ENCODE measurements around the gene STK31.

Gene STK31

DNA sequence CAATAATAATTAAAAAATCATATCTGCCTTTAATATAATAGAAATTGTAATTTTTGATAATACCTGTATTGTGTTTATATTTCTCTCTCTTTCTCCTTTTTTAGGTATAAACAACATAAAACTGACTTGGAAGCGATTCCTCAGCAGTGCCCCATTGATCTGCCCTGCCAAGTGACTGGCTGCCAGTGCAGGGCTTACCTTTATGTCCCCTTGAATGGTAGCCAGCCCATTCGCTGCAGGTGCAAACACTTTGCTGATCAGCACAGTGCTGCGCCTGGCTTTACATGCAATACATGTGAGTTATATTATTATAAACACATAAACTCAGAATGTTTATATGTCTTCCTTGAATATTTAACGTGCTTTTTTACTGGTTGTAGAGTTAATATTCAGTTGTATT, 20.9 kb upstream of the STK31 start:
- no peaks in the 10 kb centered on the region for H3K27me3 ChIP-seq (ENCODE audit: control insufficient read depth, insufficient read depth, low read length)
- no peaks in the 10 kb centered on the region for H3K36me3 ChIP-seq (ENCODE audit: insufficient read depth, low read length)
- H3K4me3 ChIP-seq (ENCODE audit: low read length), result no peak overlapping the region
- H3K4me1 ChIP-seq (ENCODE audit: control insufficient read depth, insufficient read depth, low read length), result peaks cover 10% of the 10 kb centered on the region
- H3K9me3 ChIP-seq (replicated peaks; ENCODE audit: low read length), result no peaks in the 10 kb centered on the region
- no peak overlapping the region for H3K9ac ChIP-seq (ENCODE audit: low read depth, low read length)
- no peak overlapping the region for H3K4me2 ChIP-seq (ENCODE audit: low read length)

- H3K4me2 ChIP-seq (ENCODE audit: low read length), result no peak overlapping the region
- no peaks in the 10 kb centered on the region for H3K36me3 ChIP-seq (ENCODE audit: insufficient read depth, low read length)
- peaks cover 10% of the 10 kb centered on the region for H3K4me1 ChIP-seq (ENCODE audit: control insufficient read depth, insufficient read depth, low read length)
- H3K9me3 ChIP-seq (replicated peaks; ENCODE audit: low read length), result no peaks in the 10 kb centered on the region
- H3K9ac ChIP-seq (ENCODE audit: low read depth, low read length), result no peak overlapping the region
- no peak overlapping the region for H3K4me3 ChIP-seq (ENCODE audit: low read length)
- no peaks in the 10 kb centered on the region for H3K27me3 ChIP-seq (ENCODE audit: control insufficient read depth, insufficient read depth, low read length)
Observed at GRCh38 chr7:23691320-23691719, 18.7 kb upstream of the STK31 start.

DNA sequence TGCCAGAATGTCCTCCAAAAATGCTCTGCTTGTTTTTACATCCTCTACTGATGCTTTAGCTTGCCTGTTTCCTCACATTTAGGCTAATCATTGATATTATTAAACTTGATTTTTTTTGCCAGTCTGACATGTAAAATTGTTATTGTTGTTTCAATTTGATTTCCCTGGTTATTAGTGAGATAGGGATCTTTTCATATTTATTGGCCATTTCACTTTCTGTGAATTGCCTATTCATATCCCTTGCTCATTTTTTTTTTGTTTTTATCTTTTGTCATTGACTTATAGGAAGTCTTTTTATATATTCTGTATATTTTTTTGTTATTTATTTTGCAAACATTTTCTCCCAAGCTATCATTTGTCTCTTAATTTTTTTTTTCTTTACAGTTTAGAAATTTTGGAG, 16.8 kb upstream of the STK31 start:
- H3K4me1 ChIP-seq (ENCODE audit: control insufficient read depth, insufficient read depth, low read length), result peaks cover 9% of the 10 kb centered on the region
- no peak overlapping the region for H3K4me3 ChIP-seq (ENCODE audit: low read length)
- no peak overlapping the region for H3K9ac ChIP-seq (ENCODE audit: low read depth, low read length)
- no peak overlapping the region for H3K4me2 ChIP-seq (ENCODE audit: low read length)
- no peaks in the 10 kb centered on the region for H3K27me3 ChIP-seq (ENCODE audit: control insufficient read depth, insufficient read depth, low read length)
- H3K36me3 ChIP-seq (ENCODE audit: insufficient read depth, low read length), result no peaks in the 10 kb centered on the region
- no peaks in the 10 kb centered on the region for H3K9me3 ChIP-seq (replicated peaks; ENCODE audit: low read length)

- Histone ChIP-seq H3K4me3 (ENCODE audit: low read length) (no peak overlapping the region), H3K4me2 (ENCODE audit: low read length) (no peak overlapping the region), H3K27me3 (ENCODE audit: control insufficient read depth, insufficient read depth, low read length) (no peaks in the 10 kb centered on the region), H3K9ac (ENCODE audit: low read depth, low read length) (no peak overlapping the region), H3K4me1 (ENCODE audit: control insufficient read depth, insufficient read depth, low read length) (peaks cover 6% of the 10 kb centered on the region), H3K9me3 (replicated peaks; ENCODE audit: low read length) (no peaks in the 10 kb centered on the region), H3K36me3 (ENCODE audit: insufficient read depth, low read length) (no peaks in the 10 kb centered on the region)
Observed at GRCh38 chr7:23696916-23697441, 13.0 kb upstream of the STK31 start.

DNA sequence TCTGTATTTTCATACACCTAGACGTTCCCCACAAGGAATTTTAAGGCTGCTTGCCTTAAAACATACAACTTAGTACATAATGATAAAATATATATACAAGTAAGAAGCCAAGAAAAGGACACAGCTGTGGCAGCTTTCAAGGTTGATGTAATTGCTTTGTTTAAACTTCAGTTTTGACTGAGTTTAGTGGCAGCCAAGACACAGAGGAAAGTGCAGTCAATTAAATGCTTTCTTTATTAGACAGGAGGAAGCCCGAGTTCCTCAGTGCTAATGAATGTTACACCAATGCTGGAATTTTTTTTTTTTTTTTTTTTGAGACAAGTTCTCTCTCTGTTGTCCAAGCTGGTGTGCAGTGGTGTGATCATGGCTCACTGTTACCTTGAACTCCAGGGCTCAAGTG, 11.2 kb upstream of the STK31 start:
- no peak overlapping the region for H3K9ac ChIP-seq (ENCODE audit: low read depth, low read length)
- no peak overlapping the region for H3K4me3 ChIP-seq (ENCODE audit: low read length)
- no peak overlapping the region for H3K4me2 ChIP-seq (ENCODE audit: low read length)
- no peaks in the 10 kb centered on the region for H3K36me3 ChIP-seq (ENCODE audit: insufficient read depth, low read length)
- no peaks in the 10 kb centered on the region for H3K9me3 ChIP-seq (replicated peaks; ENCODE audit: low read length)
- no peaks in the 10 kb centered on the region for H3K27me3 ChIP-seq (ENCODE audit: control insufficient read depth, insufficient read depth, low read length)
- peaks cover 6% of the 10 kb centered on the region for H3K4me1 ChIP-seq (ENCODE audit: control insufficient read depth, insufficient read depth, low read length)

DNA sequence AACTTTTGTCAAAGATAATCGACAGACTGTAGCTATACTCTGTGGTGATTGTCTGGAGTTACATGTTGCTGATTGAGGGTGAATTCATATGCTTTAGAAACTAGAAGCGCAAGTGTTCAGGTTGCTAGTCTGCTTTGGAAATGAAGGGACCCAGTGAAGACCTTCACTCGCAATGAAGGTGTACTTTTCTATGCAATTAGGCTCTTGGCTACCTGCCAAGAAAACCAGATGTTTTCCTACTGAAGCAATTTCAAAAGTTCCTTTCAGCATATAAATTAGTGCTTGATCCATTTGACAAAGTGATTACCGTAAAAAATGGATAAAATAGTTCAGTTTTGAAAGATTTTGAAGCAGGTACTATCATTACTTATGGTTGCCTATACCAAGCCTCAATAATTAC, 10.0 kb upstream of the STK31 start:
- Histone ChIP-seq H3K9ac (ENCODE audit: low read depth, low read length) (no peak overlapping the region), H3K4me1 (ENCODE audit: control insufficient read depth, insufficient read depth, low read length) (peaks cover 6% of the 10 kb centered on the region), H3K4me2 (ENCODE audit: low read length) (no peak overlapping the region), H3K9me3 (replicated peaks; ENCODE audit: low read length) (no peaks in the 10 kb centered on the region), H3K27me3 (ENCODE audit: control insufficient read depth, insufficient read depth, low read length) (no peaks in the 10 kb centered on the region), H3K36me3 (ENCODE audit: insufficient read depth, low read length) (no peaks in the 10 kb centered on the region), H3K4me3 (ENCODE audit: low read length) (no peak overlapping the region)

- Histone ChIP-seq H3K4me3 (ENCODE audit: low read length) (no peak overlapping the region), H3K9ac (ENCODE audit: low read depth, low read length) (no peak overlapping the region), H3K36me3 (ENCODE audit: insufficient read depth, low read length) (peaks cover 3% of the 10 kb centered on the region), H3K4me1 (ENCODE audit: control insufficient read depth, insufficient read depth, low read length) (peaks cover 16% of the 10 kb centered on the region), H3K9me3 (replicated peaks; ENCODE audit: low read length) (peaks cover 4% of the 10 kb centered on the region), H3K27me3 (ENCODE audit: control insufficient read depth, insufficient read depth, low read length) (no peaks in the 10 kb centered on the region), H3K4me2 (ENCODE audit: low read length) (no peak overlapping the region)
Observed at GRCh38 chr7:23709081-23709750, 803 bp upstream of the STK31 start.

GRCh38 chr7:23712368-23713284, 2.6 kb downstream of the STK31 start:
- no peak overlapping the region for H3K9ac ChIP-seq (ENCODE audit: low read depth, low read length)
- peaks cover 21% of the 10 kb centered on the region for H3K4me1 ChIP-seq (ENCODE audit: control insufficient read depth, insufficient read depth, low read length)
- no peaks in the 10 kb centered on the region for H3K36me3 ChIP-seq (ENCODE audit: insufficient read depth, low read length)
- no peaks in the 10 kb centered on the region for H3K9me3 ChIP-seq (replicated peaks; ENCODE audit: low read length)
- no peak overlapping the region for H3K4me3 ChIP-seq (ENCODE audit: low read length)
- H3K4me2 ChIP-seq (ENCODE audit: low read length), result peak overlapping the region; percentile 61
- no peaks in the 10 kb centered on the region for H3K27me3 ChIP-seq (ENCODE audit: control insufficient read depth, insufficient read depth, low read length)

DNA sequence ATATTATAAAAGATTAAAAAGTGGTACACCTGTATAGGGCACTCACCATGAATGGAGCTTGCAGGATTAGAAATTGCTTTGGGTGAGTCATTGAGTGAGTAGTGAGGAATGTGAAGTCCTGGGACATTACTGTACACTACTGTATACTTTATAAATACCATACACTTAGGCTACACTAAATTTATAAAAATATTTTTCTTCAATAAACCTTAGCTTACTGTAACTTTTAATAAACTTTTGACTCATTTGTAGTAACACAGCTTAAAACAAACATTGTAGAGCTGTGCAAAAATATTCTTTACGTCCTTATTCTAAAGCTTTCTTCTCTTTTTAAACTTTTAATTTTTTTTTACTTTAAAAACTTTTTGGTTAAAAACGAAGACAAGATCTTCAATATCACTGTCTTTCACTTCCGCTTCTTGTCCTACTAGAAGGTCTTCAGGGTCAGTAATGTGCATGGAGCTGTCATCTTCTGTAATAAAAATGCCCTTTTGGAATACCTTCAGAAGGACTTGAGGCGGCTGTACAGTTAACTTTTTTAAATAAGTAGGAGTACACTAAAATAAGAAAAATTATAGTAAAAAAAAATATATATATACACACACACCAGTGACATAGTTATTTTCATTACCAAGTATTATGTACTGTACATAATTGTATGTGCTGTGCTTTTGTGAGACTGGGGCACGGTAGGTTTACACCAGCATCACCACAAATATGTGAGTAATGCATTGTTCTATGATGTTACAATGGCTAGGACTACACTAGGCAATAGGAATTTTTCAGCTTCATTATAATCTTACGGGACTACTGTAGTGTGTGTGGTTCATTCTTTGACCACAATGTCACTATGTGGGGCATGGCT, 3.5 kb downstream of the STK31 start:
- H3K4me2 ChIP-seq (ENCODE audit: low read length), result peak overlapping the region; percentile 61
- no peaks in the 10 kb centered on the region for H3K9me3 ChIP-seq (replicated peaks; ENCODE audit: low read length)
- H3K4me1 ChIP-seq (ENCODE audit: control insufficient read depth, insufficient read depth, low read length), result peaks cover 21% of the 10 kb centered on the region
- no peak overlapping the region for H3K4me3 ChIP-seq (ENCODE audit: low read length)
- H3K36me3 ChIP-seq (ENCODE audit: insufficient read depth, low read length), result no peaks in the 10 kb centered on the region
- no peaks in the 10 kb centered on the region for H3K27me3 ChIP-seq (ENCODE audit: control insufficient read depth, insufficient read depth, low read length)
- no peak overlapping the region for H3K9ac ChIP-seq (ENCODE audit: low read depth, low read length)

DNA sequence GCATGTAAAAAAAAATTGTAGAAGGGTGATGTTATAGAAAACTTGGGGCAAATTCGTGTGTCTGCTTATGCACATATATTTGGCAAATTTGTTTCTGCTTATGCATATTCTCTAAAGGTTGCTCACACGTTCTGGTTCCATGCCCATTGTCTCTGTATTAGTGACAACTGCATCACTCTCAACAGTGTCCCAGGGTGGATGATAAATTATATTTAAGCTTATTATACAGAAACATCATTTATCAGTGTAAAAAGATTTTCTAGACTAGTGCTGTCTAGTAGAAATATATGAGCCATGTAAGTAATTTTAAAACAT, 4.1 kb downstream of the STK31 start:
- no peaks in the 10 kb centered on the region for H3K9me3 ChIP-seq (replicated peaks; ENCODE audit: low read length)
- H3K27me3 ChIP-seq (ENCODE audit: control insufficient read depth, insufficient read depth, low read length), result no peaks in the 10 kb centered on the region
- H3K4me2 ChIP-seq (ENCODE audit: low read length), result peak overlapping the region; percentile 25
- H3K4me3 ChIP-seq (ENCODE audit: low read length), result no peak overlapping the region
- H3K4me1 ChIP-seq (ENCODE audit: control insufficient read depth, insufficient read depth, low read length), result peaks cover 21% of the 10 kb centered on the region
- no peaks in the 10 kb centered on the region for H3K36me3 ChIP-seq (ENCODE audit: insufficient read depth, low read length)
- H3K9ac ChIP-seq (ENCODE audit: low read depth, low read length), result no peak overlapping the region

DNA sequence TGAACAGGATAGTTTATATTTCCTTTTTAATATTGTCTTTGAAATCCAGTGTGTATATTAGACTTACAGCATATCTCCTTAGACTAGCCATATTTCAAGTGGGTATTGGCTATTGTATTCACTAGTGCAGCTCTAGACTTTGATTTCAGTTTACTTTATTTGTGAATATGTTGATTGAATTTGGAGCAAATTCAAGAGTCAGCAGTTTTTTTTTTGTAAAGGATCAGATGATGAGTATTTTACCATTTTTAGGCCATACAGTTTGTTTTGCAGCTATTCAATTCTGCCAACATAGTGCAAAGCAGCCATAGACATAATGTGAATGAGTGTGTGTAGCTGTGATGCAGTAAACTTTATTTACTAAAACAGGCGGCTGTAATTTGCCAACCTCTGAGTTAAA, 4.6 kb downstream of the STK31 start:
- Histone ChIP-seq H3K9me3 (replicated peaks; ENCODE audit: low read length) (no peaks in the 10 kb centered on the region), H3K4me1 (ENCODE audit: control insufficient read depth, insufficient read depth, low read length) (peaks cover 21% of the 10 kb centered on the region), H3K4me2 (ENCODE audit: low read length) (no peak overlapping the region), H3K36me3 (ENCODE audit: insufficient read depth, low read length) (no peaks in the 10 kb centered on the region), H3K4me3 (ENCODE audit: low read length) (no peak overlapping the region), H3K9ac (ENCODE audit: low read depth, low read length) (no peak overlapping the region), H3K27me3 (ENCODE audit: control insufficient read depth, insufficient read depth, low read length) (no peaks in the 10 kb centered on the region)
